Caco-2 (cell line): ENCODE measurements around the gene SGTA. TPM values are rescaled to one million over a fixed set of nuclear protein-coding genes. Genes with fewer than 3 reads are reported as not detected.

Experiments used
- BruUV-seq: library from RNA; stranded (reverse); fragments of 400-500 nt; replicated peaks from 2 replicates; lab custom pipeline; 2021; lab: Mats Ljungman, UMichigan
- CTCF ChIA-PET: fragments of 300-600 bp; sonication (Branson Sonifier 250); formaldehyde crosslinking; loops from one replicate; lab custom pipeline; 2022; ENCODE audit warnings: antibody characterized with exemption; lab: Charles Lee
- POLR2A ChIA-PET: fragments of 300-600 bp; sonication (Branson Sonifier 250); formaldehyde crosslinking; loops from one replicate; lab custom pipeline; 2022; ENCODE audit warnings: antibody characterized with exemption; lab: Charles Lee
- DNase-seq, 2 experiments: peaks; one replicate each; pipeline versions ENCODE4 v3.0.0 to v3.0.0-alpha.2; 2020 to 2022
- H3K27me3 ChIP-seq: replicated peaks from 2 replicates; pipeline ENCODE4 v1.6.0; 2011; ENCODE audit warnings: low read length; ENCODE audit not compliant: control insufficient read depth, insufficient read depth
- H3K36me3 ChIP-seq: 2 replicates; pipeline ENCODE4 v1.5.1; 2011; ENCODE audit warnings: low read length; ENCODE audit not compliant: control insufficient read depth, insufficient read depth
- H3K4me1 ChIP-seq: fragments of 250-450 bp; sonication (Bioruptor Pico); 2 replicates; pipeline ENCODE4 v1.5.1; 2020; ENCODE audit warnings: mild to moderate bottlenecking
- H3K4me3 ChIP-seq: 2 replicates; pipeline ENCODE4 v1.5.1; 2011; ENCODE audit warnings: low read depth, mild to moderate bottlenecking, control low read depth, low read length
- H3K9me3 ChIP-seq: fragments of 250-450 bp; sonication (Bioruptor Pico); 2 replicates; pipeline ENCODE4 v1.5.1; 2020; ENCODE audit warnings: mild to moderate bottlenecking, moderate library complexity
- H3K27ac Mint-ChIP-seq: one replicate; pipeline ENCODE4 v1.8.0; 2022; ENCODE audit warnings: mixed read lengths; ENCODE audit not compliant: unreplicated experiment
- H3K27me3 Mint-ChIP-seq: one replicate; pipeline ENCODE4 v1.8.0; 2022; ENCODE audit warnings: mixed read lengths; ENCODE audit not compliant: insufficient read depth, unreplicated experiment
- H3K36me3 Mint-ChIP-seq: one replicate; pipeline ENCODE4 v1.8.0; 2022; ENCODE audit warnings: mild to moderate bottlenecking, mixed read lengths; ENCODE audit not compliant: insufficient read depth, unreplicated experiment
- H3K4me1 Mint-ChIP-seq: one replicate; pipeline ENCODE4 v1.8.0; 2022; ENCODE audit warnings: low read depth, mixed read lengths; ENCODE audit not compliant: unreplicated experiment
- H3K4me3 Mint-ChIP-seq: one replicate; pipeline ENCODE4 v1.8.0; 2022; ENCODE audit warnings: mild to moderate bottlenecking, moderate library complexity, mixed read lengths; ENCODE audit not compliant: unreplicated experiment
- H3K9me3 Mint-ChIP-seq: one replicate; pipeline ENCODE4 v1.8.0; 2022; ENCODE audit warnings: mixed read lengths; ENCODE audit not compliant: unreplicated experiment
- intact Hi-C: fragments of 100-400 bp; cut with micrococcal nuclease; formaldehyde crosslinking; loops from one replicate; pipeline ENCODE4 v1.10.0; 2022; ENCODE audit not compliant: unreplicated experiment
- total RNA-seq: library from RNA; stranded (reverse); gene quantifications from 2 replicates; pipeline ENCODE4 v1.2.3, GENCODE V29; 2022
- TF ChIP-seq, protein P1 (sequence below), 2 experiments: fragments of 200-600 bp in 1 of 2; IDR thresholded peaks; 1 replicate in 1 of 2; 2 replicates in 1 of 2; pipeline versions ENCODE4 v1.5.1 to v1.8.0; 2011 to 2022; ENCODE audit warnings: antibody characterized with exemption in 1 of 2, control low read depth in 1 of 2, inconsistent platforms in 1 of 2, low read depth in 1 of 2, low read length in 1 of 2, mild to moderate bottlenecking in 1 of 2, moderate library complexity in 1 of 2; ENCODE audit not compliant: insufficient read depth in 1 of 2, severe bottlenecking in 1 of 2, unreplicated experiment in 1 of 2

Gene SGTA
- total RNA-seq, 1 experiment from 2014 or later = 90.1 TPM

DNA sequence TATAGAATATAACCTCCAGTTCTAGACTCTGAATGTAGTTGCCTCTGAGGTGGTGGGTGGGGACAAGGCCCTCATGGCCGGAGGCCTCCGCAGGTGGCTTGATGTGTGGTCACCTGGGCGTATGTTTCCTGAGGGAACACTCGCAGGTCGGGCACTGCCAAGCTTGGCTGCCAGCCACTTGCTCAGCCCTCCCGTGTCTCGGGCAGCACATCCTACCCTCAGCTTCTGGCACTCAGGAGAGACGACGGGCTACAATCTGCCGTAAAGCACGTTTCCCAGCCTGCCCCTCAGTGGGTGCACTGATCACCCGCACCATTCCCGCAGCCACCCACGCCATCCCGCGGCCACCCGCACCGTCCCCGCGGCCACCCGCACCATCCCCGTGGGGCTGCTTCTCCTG is 17.4 kb upstream of the SGTA start:
- H3K4me1 ChIP-seq = no peaks in the 10 kb centered on the region
- POLR2A ChIA-PET = no interaction called here
- no peaks in the 10 kb centered on the region for H3K9me3 Mint-ChIP-seq
- no TSS peak for BruUV-seq
- H3K27me3 Mint-ChIP-seq = no peaks in the 10 kb centered on the region
- no peak overlapping the region for H3K4me3 Mint-ChIP-seq
- CTCF ChIA-PET = no interaction called here
- H3K36me3 ChIP-seq = peaks cover 6% of the 10 kb centered on the region
- no peaks in the 10 kb centered on the region for H3K9me3 ChIP-seq
- peaks cover 60% of the 10 kb centered on the region for H3K36me3 Mint-ChIP-seq
- no peaks in the 10 kb centered on the region for H3K4me1 Mint-ChIP-seq
- no peak overlapping the region for H3K4me3 ChIP-seq
- no peak for DNase-seq
- intact Hi-C loops = no loop called here
- H3K27ac Mint-ChIP-seq = no peak overlapping the region
- TF ChIP-seq, protein P1, sequence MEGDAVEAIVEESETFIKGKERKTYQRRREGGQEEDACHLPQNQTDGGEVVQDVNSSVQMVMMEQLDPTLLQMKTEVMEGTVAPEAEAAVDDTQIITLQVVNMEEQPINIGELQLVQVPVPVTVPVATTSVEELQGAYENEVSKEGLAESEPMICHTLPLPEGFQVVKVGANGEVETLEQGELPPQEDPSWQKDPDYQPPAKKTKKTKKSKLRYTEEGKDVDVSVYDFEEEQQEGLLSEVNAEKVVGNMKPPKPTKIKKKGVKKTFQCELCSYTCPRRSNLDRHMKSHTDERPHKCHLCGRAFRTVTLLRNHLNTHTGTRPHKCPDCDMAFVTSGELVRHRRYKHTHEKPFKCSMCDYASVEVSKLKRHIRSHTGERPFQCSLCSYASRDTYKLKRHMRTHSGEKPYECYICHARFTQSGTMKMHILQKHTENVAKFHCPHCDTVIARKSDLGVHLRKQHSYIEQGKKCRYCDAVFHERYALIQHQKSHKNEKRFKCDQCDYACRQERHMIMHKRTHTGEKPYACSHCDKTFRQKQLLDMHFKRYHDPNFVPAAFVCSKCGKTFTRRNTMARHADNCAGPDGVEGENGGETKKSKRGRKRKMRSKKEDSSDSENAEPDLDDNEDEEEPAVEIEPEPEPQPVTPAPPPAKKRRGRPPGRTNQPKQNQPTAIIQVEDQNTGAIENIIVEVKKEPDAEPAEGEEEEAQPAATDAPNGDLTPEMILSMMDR (IDR thresholded peaks at IDR 0.05; ENCODE audit: insufficient read depth in 1 of 2, low read depth in 1 of 2, low read length in 1 of 2, severe bottlenecking in 1 of 2, unreplicated experiment in 1 of 2) = no peak
- H3K27me3 ChIP-seq = no peaks in the 10 kb centered on the region

DNA sequence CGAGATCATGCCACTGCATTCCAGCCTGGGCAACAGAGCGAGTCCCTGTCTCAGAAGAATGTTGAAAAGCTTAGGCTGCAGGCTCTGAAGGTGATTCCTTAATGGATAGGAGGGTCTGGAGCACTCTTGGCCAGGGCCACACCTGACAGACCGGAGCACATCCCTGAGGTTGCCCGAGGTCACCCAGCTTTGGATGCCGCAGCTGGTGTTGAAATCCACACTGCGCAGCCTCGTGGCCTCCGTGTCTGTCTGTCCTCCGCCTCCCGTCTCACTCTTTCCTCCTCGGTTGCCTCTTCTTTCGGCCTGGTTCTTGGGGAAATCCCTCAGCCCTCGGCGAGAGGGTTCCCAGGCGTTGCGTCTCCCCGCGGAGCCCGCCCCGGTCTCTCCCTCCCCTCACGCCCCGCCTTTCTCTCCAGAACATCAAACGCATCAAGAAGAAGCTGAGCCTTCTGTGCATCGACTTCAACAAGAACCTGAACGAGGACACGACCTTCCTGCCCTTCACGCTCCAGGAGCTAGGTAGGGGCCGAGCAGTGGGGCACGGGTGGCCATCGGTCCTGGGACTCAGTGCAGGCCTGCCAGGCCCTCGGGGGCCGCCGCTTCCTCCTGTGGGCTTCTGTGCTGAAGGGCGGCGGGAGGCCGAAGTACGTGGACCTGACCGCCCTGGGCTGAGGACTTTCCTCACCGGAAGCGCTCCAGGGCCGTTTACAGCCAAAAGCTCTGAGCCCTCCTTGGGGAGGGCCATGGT is 16.4 kb upstream of the SGTA start:
- ChIA-PET POLR2A (interaction anchor here (0.6 kb wide), 1 partner anchor 16 kb away, joined by 7 read pairs; no protein-coding TSS in a partner anchor), CTCF (interaction anchor here (0.5 kb wide), 1 partner anchor 160 kb away, joined by 5 read pairs; no protein-coding TSS in a partner anchor)
- H3K36me3 Mint-ChIP-seq = peaks cover 64% of the 10 kb centered on the region
- no TSS peak for BruUV-seq
- Histone ChIP-seq H3K4me3 (no peak overlapping the region), H3K27me3 (no peaks in the 10 kb centered on the region), H3K9me3 (no peaks in the 10 kb centered on the region), H3K36me3 (peaks cover 6% of the 10 kb centered on the region), H3K4me1 (no peaks in the 10 kb centered on the region)
- H3K4me3 Mint-ChIP-seq = no peak overlapping the region
- TF ChIP-seq, protein P1 (IDR thresholded peaks at IDR 0.05; ENCODE audit: insufficient read depth in 1 of 2, low read depth in 1 of 2, low read length in 1 of 2, severe bottlenecking in 1 of 2, unreplicated experiment in 1 of 2) = no peak
- H3K27ac Mint-ChIP-seq = no peak overlapping the region
- no peaks in the 10 kb centered on the region for H3K9me3 Mint-ChIP-seq
- no peaks in the 10 kb centered on the region for H3K27me3 Mint-ChIP-seq
- DNase-seq = no peak
- no peaks in the 10 kb centered on the region for H3K4me1 Mint-ChIP-seq
- intact Hi-C loops = no loop called here

DNA sequence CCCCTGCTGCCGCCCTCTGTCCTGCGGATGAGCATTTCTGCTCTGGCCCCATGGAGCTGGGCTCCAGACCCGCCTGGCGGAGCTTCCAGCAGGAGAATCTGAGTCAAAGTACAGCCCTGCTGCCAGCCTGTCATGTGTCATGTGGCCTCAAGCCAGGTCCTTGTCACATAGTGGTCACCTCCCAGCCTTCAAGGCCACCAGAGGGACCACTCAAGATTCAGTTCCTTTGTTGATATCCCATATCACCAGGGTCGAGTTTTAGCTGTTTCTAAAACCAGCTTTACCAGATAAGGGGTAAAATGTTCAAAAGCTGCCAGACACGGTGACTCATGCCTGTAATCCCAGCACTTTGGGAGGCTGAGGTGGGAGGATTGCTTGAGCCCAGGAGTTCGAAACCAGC is 15.7 kb upstream of the SGTA start:
- Histone ChIP-seq H3K4me3 (no peak overlapping the region), H3K27me3 (no peaks in the 10 kb centered on the region), H3K36me3 (peaks cover 6% of the 10 kb centered on the region), H3K4me1 (no peaks in the 10 kb centered on the region), H3K9me3 (no peaks in the 10 kb centered on the region)
- TF ChIP-seq, protein P1 (IDR thresholded peaks at IDR 0.05; ENCODE audit: insufficient read depth in 1 of 2, low read depth in 1 of 2, low read length in 1 of 2, severe bottlenecking in 1 of 2, unreplicated experiment in 1 of 2) = no peak
- Mint-ChIP-seq H3K9me3 (no peaks in the 10 kb centered on the region), H3K4me3 (no peak overlapping the region), H3K36me3 (peaks cover 63% of the 10 kb centered on the region), H3K27ac (no peak overlapping the region), H3K27me3 (no peaks in the 10 kb centered on the region), H3K4me1 (no peaks in the 10 kb centered on the region)
- no peak for DNase-seq
- intact Hi-C loops = no loop called here
- no TSS peak for BruUV-seq
- CTCF ChIA-PET = no interaction called here
- POLR2A ChIA-PET = no interaction called here
